ENCODE results near the gene NXNL1.

Gene NXNL1

GRCh38 chr19:17419621-17420474 lies 40.9 kb downstream of the NXNL1 start, which contains the start of gene MVB12A:
TSS of gene MVB12A (plus strand) at chr19:17420047. CDS start at chr19:17420136, 89 bp downstream.
- peak; percentile 86 to 95 for DNase-seq (ENCODE audit: low read depth in 1 of 2, low spot score in 1 of 2)

GRCh38 chr19:17419154-17419620 lies 41.5 kb downstream of the NXNL1 start:
- DNase-seq (ENCODE audit: low read depth in 1 of 2, low spot score in 1 of 2): no peak

- no peak for DNase-seq (ENCODE audit: low read depth in 1 of 2, low spot score in 1 of 2)
Observed at GRCh38 chr19:17418710-17419109, 42.0 kb downstream of the NXNL1 start.

GRCh38 chr19:17415121-17415520 lies 45.6 kb downstream of the NXNL1 start:
- DNase-seq (ENCODE audit: low read depth in 1 of 2, low spot score in 1 of 2): no peak

- DNase-seq (ENCODE audit: low read depth in 1 of 2, low spot score in 1 of 2): no peak
Observed at GRCh38 chr19:17414097-17414496, 46.6 kb downstream of the NXNL1 start.

- DNase-seq (ENCODE audit: low read depth in 1 of 2, low spot score in 1 of 2): no peak
Observed at GRCh38 chr19:17411801-17412200, 48.9 kb downstream of the NXNL1 start.

- no peak for DNase-seq (ENCODE audit: low read depth in 1 of 2, low spot score in 1 of 2)
Observed at GRCh38 chr19:17409990-17410389, 50.7 kb downstream of the NXNL1 start.

GRCh38 chr19:17406887-17407196 lies 53.9 kb downstream of the NXNL1 start:
- DNase-seq (ENCODE audit: low read depth in 1 of 2, low spot score in 1 of 2): no peak

- DNase-seq (ENCODE audit: low read depth in 1 of 2, low spot score in 1 of 2): no peak
Observed at GRCh38 chr19:17406046-17406886, 54.5 kb downstream of the NXNL1 start.
